ENCODE measurements around the gene CCDC13.
"Not testable (repeated sequence)": the region's sequence is repeated elsewhere in the genome, so short reads cannot be mapped to it uniquely, and the experiment has no call there.

DNA sequence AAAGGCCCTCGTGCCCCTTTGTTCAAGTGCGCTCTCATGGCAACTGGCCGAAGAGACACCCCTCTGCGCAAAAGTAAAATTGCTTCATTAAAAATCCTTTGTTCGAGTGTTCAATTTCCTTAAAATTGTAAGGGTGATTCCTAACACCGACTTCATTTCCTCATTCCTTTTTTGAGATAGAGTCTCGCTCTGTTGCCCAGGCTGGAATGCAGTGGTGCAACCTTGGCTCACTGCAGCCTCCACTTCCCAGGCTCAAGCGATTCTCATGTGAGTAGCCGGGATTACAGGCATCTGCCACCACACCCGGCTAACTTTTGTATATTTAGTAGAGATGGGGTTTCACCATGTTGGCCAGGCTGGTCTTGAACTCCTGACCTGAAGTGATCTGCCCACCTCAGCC lies 37.7 kb upstream of the CCDC13 start:
- TF ChIP-seq POLR2A (IDR thresholded peaks at IDR 0.05): not testable (repeated sequence)
- TF ChIP-seq, protein P1, sequence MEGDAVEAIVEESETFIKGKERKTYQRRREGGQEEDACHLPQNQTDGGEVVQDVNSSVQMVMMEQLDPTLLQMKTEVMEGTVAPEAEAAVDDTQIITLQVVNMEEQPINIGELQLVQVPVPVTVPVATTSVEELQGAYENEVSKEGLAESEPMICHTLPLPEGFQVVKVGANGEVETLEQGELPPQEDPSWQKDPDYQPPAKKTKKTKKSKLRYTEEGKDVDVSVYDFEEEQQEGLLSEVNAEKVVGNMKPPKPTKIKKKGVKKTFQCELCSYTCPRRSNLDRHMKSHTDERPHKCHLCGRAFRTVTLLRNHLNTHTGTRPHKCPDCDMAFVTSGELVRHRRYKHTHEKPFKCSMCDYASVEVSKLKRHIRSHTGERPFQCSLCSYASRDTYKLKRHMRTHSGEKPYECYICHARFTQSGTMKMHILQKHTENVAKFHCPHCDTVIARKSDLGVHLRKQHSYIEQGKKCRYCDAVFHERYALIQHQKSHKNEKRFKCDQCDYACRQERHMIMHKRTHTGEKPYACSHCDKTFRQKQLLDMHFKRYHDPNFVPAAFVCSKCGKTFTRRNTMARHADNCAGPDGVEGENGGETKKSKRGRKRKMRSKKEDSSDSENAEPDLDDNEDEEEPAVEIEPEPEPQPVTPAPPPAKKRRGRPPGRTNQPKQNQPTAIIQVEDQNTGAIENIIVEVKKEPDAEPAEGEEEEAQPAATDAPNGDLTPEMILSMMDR (IDR thresholded peaks at IDR 0.05): not testable (repeated sequence)
